BJ (cell line): ENCODE measurements around the gene LPIN3. TPM values are rescaled to one million over a fixed set of nuclear protein-coding genes. Genes with fewer than 3 reads are reported as not detected.
A peak's percentile ranks its signal among the peaks of the same experiment; 100 is the strongest.

Source experiments
- CTCF ChIA-PET: fragments of 350-600 bp; formaldehyde crosslinking; extraction: SDS; loops from one replicate; lab custom pipeline; 2021; ENCODE audit warnings: antibody characterized with exemption, inconsistent platforms; lab: Yijun Ruan, JAX
- POLR2A ChIA-PET: fragments of 300-600 bp; sonication (Branson Sonifier 250); formaldehyde crosslinking; extraction: SDS; loops from one replicate; lab custom pipeline; 2021; ENCODE audit warnings: antibody characterized with exemption; lab: Charles Lee
- DNase-seq: peaks from one replicate; pipeline ENCODE4 v3.0.0-alpha.2; 2011; ENCODE audit warnings: low read depth
- H3K27me3 ChIP-seq: 2 replicates; pipeline ENCODE4 v1.6.0; 2011; ENCODE audit warnings: low read length; ENCODE audit not compliant: control insufficient read depth, insufficient read depth
- H3K36me3 ChIP-seq: 2 replicates; pipeline ENCODE4 v1.5.1; 2011; ENCODE audit warnings: low read length; ENCODE audit not compliant: control insufficient read depth, insufficient read depth
- H3K4me3 ChIP-seq: 2 replicates; pipeline ENCODE4 v1.5.1; 2011; ENCODE audit warnings: low read depth, mild to moderate bottlenecking, control low read depth, low read length
- polyA plus RNA-seq: library from polyadenylated mRNA; depleted of rRNA; stranded (reverse); fragments of >200 nt; gene quantifications from 2 replicates; pipeline ENCODE4 v1.2.3, GENCODE V29; 2011
- TF ChIP-seq, protein P1 (sequence below): IDR thresholded peaks from 2 replicates; pipeline ENCODE4 v1.5.1; 2011; ENCODE audit warnings: low read depth, mild to moderate bottlenecking, control low read depth, inconsistent platforms, low read length, moderate library complexity; ENCODE audit not compliant: insufficient read depth

The LPIN3 gene
- polyA plus RNA-seq, 1 experiment = 11.5 TPM

- no peak for DNase-seq
- no peaks in the 10 kb centered on the region; the same call in 1 of the 2 replicates for H3K36me3 ChIP-seq
- ChIA-PET POLR2A (no interaction called here), CTCF (interaction anchor here (0.7 to 1.0 kb wide), 2 partner anchors 50 to 416 kb away, joined by 4 to 5 read pairs; partner anchors contain the start of gene LPIN3)
- no peaks in the 10 kb centered on the region for H3K27me3 ChIP-seq
- no peak overlapping the region for H3K4me3 ChIP-seq
- TF ChIP-seq, protein P1, sequence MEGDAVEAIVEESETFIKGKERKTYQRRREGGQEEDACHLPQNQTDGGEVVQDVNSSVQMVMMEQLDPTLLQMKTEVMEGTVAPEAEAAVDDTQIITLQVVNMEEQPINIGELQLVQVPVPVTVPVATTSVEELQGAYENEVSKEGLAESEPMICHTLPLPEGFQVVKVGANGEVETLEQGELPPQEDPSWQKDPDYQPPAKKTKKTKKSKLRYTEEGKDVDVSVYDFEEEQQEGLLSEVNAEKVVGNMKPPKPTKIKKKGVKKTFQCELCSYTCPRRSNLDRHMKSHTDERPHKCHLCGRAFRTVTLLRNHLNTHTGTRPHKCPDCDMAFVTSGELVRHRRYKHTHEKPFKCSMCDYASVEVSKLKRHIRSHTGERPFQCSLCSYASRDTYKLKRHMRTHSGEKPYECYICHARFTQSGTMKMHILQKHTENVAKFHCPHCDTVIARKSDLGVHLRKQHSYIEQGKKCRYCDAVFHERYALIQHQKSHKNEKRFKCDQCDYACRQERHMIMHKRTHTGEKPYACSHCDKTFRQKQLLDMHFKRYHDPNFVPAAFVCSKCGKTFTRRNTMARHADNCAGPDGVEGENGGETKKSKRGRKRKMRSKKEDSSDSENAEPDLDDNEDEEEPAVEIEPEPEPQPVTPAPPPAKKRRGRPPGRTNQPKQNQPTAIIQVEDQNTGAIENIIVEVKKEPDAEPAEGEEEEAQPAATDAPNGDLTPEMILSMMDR = no peak
These were observed 50.3 kb downstream of the LPIN3 start for GRCh38 chr20:41390889-41391288.

- H3K36me3 ChIP-seq = no peaks in the 10 kb centered on the region; the same call in 1 of the 2 replicates
- DNase-seq = peak; percentile 65
- TF ChIP-seq, protein P1 = no peak
- POLR2A ChIA-PET = no interaction called here
- no peaks in the 10 kb centered on the region for H3K27me3 ChIP-seq
- CTCF ChIA-PET = interaction anchor here (0.7 kb wide), 1 partner anchor 415 kb away, joined by 5 read pairs; no protein-coding TSS in a partner anchor
- no peak overlapping the region for H3K4me3 ChIP-seq
These were observed 51.0 kb downstream of the LPIN3 start for GRCh38 chr20:41391587-41392001.

DNA sequence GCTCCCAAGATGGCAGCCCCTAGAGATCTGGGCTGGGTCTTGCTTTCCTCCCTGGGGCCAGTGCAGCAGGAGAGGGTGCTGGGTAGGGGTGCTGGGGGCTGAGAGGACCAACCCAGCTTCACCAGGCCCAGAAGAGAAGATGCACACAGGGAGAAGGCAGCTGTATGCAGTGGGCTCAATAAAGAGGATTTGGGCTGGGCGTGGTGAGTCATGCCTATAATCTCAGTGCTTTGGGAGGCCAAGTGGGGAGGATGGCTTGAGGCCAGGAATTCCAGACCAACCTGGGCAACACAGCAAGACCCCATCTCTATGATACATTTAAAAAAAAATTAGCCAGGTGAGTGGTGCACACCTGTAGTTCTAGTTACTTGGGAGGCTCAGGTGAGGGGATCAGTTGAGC lies 51.7 kb downstream of the LPIN3 start:
- DNase-seq = no peak
- TF ChIP-seq, protein P1 = no peak
- POLR2A ChIA-PET = no interaction called here
- Histone ChIP-seq H3K27me3 (no peaks in the 10 kb centered on the region), H3K4me3 (no peak overlapping the region), H3K36me3 (no peaks in the 10 kb centered on the region; the same call in 1 of the 2 replicates)
- CTCF ChIA-PET = no interaction called here

GRCh38 chr20:41392871-41393704 lies 52.5 kb downstream of the LPIN3 start:
- ChIA-PET CTCF (no interaction called here), POLR2A (interaction anchor here (0.7 kb wide), 1 partner anchor 64 kb away, joined by 5 read pairs; no protein-coding TSS in a partner anchor)
- no peak for DNase-seq

DNA sequence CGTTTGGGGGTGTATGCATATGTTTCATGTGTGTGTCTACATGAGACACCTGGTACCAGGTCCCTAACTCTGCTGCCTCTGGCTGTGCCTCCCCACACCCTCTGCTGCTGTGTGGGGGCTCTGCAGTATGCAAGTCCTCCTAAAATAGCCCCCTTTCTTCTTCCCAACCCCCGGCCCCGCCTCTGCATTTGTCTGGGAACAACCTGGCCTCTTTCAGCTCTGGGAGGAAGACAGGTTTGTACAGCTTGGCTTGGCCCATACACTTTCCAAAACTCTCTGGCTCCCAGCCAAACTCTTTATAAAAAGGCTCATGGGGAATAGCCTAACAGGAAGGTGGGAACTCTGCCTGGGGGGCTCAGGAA lies 53.1 kb downstream of the LPIN3 start:
- Histone ChIP-seq H3K4me3 (no peak overlapping the region), H3K27me3 (no peaks in the 10 kb centered on the region), H3K36me3 (no peaks in the 10 kb centered on the region; the same call in 1 of the 2 replicates)
- ChIA-PET POLR2A (no interaction called here), CTCF (no interaction called here)
- TF ChIP-seq, protein P1 = no peak
- DNase-seq = no peak

More at GRCh38 chr20:41392871-41393704, 52.5 kb downstream of the LPIN3 start:
- Histone ChIP-seq H3K27me3 (no peaks in the 10 kb centered on the region), H3K4me3 (no peak overlapping the region), H3K36me3 (no peaks in the 10 kb centered on the region; the same call in 1 of the 2 replicates)
- TF ChIP-seq, protein P1 = no peak
